HepG2 (cell line): ENCODE data around the gene KLHL36. TPM values are rescaled to one million over a fixed set of nuclear protein-coding genes. Genes with fewer than 3 reads are reported as not detected.

ENCODE experiments used
- ATAC-seq: fragments of 200-7000 bp; cut with Tn5 transposase; 3 replicates; pipeline ENCODE4 v1.9.1; 2020; ENCODE audit warnings: mild to moderate bottlenecking, moderate library complexity
- BruUV-seq: library from RNA; stranded (reverse); fragments of 400-500 nt; replicated peaks from 2 replicates; lab custom pipeline; 2021; lab: Mats Ljungman, UMichigan
- CTCF ChIA-PET: fragments of 300-600 bp; formaldehyde crosslinking; extraction: SDS; loops from one replicate; lab custom pipeline; 2021; ENCODE audit warnings: low total read pairs, inconsistent platforms, low intra/inter-chr PET ratio; lab: Yijun Ruan, JAX
- POLR2A ChIA-PET: fragments of 350-600 bp; sonication (Branson Sonifier 250); formaldehyde crosslinking; loops from one replicate; lab custom pipeline; 2020; ENCODE audit warnings: antibody characterized with exemption, inconsistent platforms; lab: Yijun Ruan, JAX
- DNase-seq: peaks from one replicate; pipeline ENCODE4 v3.0.0-alpha.2; 2015; ENCODE audit warnings: low spot score
- FAIRE-seq: peaks from 3 replicates; lab custom pipeline; 2011; peaks lifted over from hg19 to GRCh38; lab: Jason Lieb, UNC
- H2AFZ ChIP-seq: one replicate; pipeline ENCODE4 v1.6.1; 2011; ENCODE audit warnings: low read length, inconsistent platforms
- H3K27ac ChIP-seq: fragments of 300-600 bp; 3 replicates; pipeline ENCODE4 v1.8.0; 2011; ENCODE audit warnings: mixed run types, mild to moderate bottlenecking, mixed read lengths, low read length, inconsistent platforms; ENCODE audit not compliant: insufficient read depth; ENCODE audit errors: extremely low read length
- H3K27me3 ChIP-seq, 2 experiments: fragments of 200-600 bp in 1 of 2; 2 replicates in 1 of 2; 3 replicates in 1 of 2; pipeline versions ENCODE4 v1.6.0 to v1.8.0; 2011; ENCODE audit warnings: low read length in 2 of 2, mild to moderate bottlenecking in 2 of 2, moderate library complexity in 2 of 2, inconsistent platforms in 1 of 2; ENCODE audit not compliant: insufficient read depth in 2 of 2, control insufficient read depth in 1 of 2
- H3K36me3 ChIP-seq, 2 experiments: fragments of 200-600 bp in 1 of 2; replicated peaks in 1 of 2; 2 replicates in 1 of 2; 3 replicates in 1 of 2; pipeline versions ENCODE4 v1.5.1 to v1.8.0; 2011; ENCODE audit warnings: low read length in 2 of 2, inconsistent platforms in 1 of 2; ENCODE audit not compliant: insufficient read depth in 2 of 2, control insufficient read depth in 1 of 2
- H3K4me1 ChIP-seq: 2 replicates; pipeline ENCODE4 v1.5.1; 2012; ENCODE audit warnings: low read length, inconsistent platforms; ENCODE audit not compliant: insufficient read depth
- H3K4me2 ChIP-seq: 2 replicates; pipeline ENCODE4 v1.6.0; 2011; ENCODE audit warnings: low read depth, low read length, inconsistent platforms
- H3K4me3 ChIP-seq, 3 experiments: fragments of 200-600 bp in 1 of 3; sonication (generic), shearing (Covaris generic) in 1 of 3; replicated peaks in 1 of 3; 2 replicates each; pipeline ENCODE4 v1.5.1; 2011 to 2016; ENCODE audit warnings: low read length in 3 of 3, inconsistent platforms in 2 of 3, low read depth in 2 of 3, mild to moderate bottlenecking in 2 of 3, control low read depth in 1 of 3, mixed read lengths in 1 of 3; ENCODE audit not compliant: insufficient read depth in 1 of 3
- H3K79me2 ChIP-seq: one replicate; pipeline ENCODE4 v1.6.1; 2011; ENCODE audit warnings: low read length, inconsistent platforms; ENCODE audit not compliant: insufficient read depth
- H3K9ac ChIP-seq: 2 replicates; pipeline ENCODE4 v1.6.0; 2011; ENCODE audit warnings: mild to moderate bottlenecking, low read depth, low read length, inconsistent platforms; ENCODE audit not compliant: insufficient read depth
- H3K9me3 ChIP-seq: 2 replicates; pipeline ENCODE4 v1.5.1; 2012; ENCODE audit warnings: mild to moderate bottlenecking, low read length
- H4K20me1 ChIP-seq: 2 replicates; pipeline ENCODE4 v1.6.0; 2011; ENCODE audit warnings: inconsistent platforms, mild to moderate bottlenecking, low read length, moderate library complexity; ENCODE audit not compliant: insufficient read depth
- ELF1 ChIP-seq: sonication (generic); formaldehyde crosslinking; IDR thresholded peaks from 2 replicates; pipeline ENCODE4 v1.4.0; 2020; ENCODE audit warnings: missing genetic modification reagents
- FIP1L1 ChIP-seq: fragments of 200-400 bp; formaldehyde crosslinking; IDR thresholded peaks from 2 replicates; pipeline ENCODE4 v1.6.1; 2018; ENCODE audit warnings: low read depth, mild to moderate bottlenecking, low read length, moderate library complexity, borderline replicate concordance; ENCODE audit not compliant: insufficient read depth
- IRF9 ChIP-seq: sonication (generic); formaldehyde crosslinking; IDR thresholded peaks from 2 replicates; pipeline ENCODE4 v1.8.0; 2022; ENCODE audit warnings: missing genetic modification reagents, mild to moderate bottlenecking, borderline replicate concordance
- MAF1 ChIP-seq: sonication (generic); formaldehyde crosslinking; IDR thresholded peaks from 2 replicates; pipeline ENCODE4 v1.5.0; 2020; ENCODE audit warnings: missing genetic modification reagents, borderline replicate concordance
- NFIC ChIP-seq: IDR thresholded peaks from 2 replicates; pipeline ENCODE4 v1.6.1; 2012; ENCODE audit warnings: mild to moderate bottlenecking, low read length, inconsistent platforms
- NFKBIZ ChIP-seq: IDR thresholded peaks from 2 replicates; pipeline ENCODE4 v1.6.1; 2018; ENCODE audit warnings: missing genetic modification reagents, missing compliant biosample characterization
- SOX5 ChIP-seq: IDR thresholded peaks from 2 replicates; pipeline ENCODE4 v1.6.1; 2016; ENCODE audit warnings: borderline replicate concordance
- TCF12 ChIP-seq, 2 experiments: fragments of 450-650 bp in 1 of 2; sonication (generic) in 1 of 2; formaldehyde crosslinking in 1 of 2; IDR thresholded peaks; 2 replicates each; pipeline versions ENCODE4 v1.6.1 to v1.8.0; 2017 to 2022; ENCODE audit warnings: antibody characterized with exemption in 1 of 2, mild to moderate bottlenecking in 1 of 2, missing genetic modification reagents in 1 of 2, moderate library complexity in 1 of 2
- ZKSCAN8 ChIP-seq: IDR thresholded peaks from 2 replicates; pipeline ENCODE4 v1.6.1; 2016; ENCODE audit warnings: borderline replicate concordance, missing genetic modification reagents, missing compliant biosample characterization
- ZNF501 ChIP-seq: sonication (generic); formaldehyde crosslinking; IDR thresholded peaks from 2 replicates; pipeline ENCODE4 v1.5.1; 2020; ENCODE audit warnings: mild to moderate bottlenecking, moderate library complexity, missing genetic modification reagents
- WGBS: methylation state at CpG from one replicate; pipeline ENCODE4 v1.1.6; 2017; ENCODE audit warnings: low lambda C conversion rate; 5-methylcytosine and 5-hydroxymethylcytosine counted together
- in situ Hi-C: cut with HindIII; loops from 2 replicates; pipeline ENCODE4 v1.10.0; 2017; ENCODE audit warnings: low pct_unique_long_range_greater_than_20kb; ENCODE audit not compliant: extremely low pct_ligation_motif_present
- intact Hi-C: fragments of 100-400 bp; cut with micrococcal nuclease; formaldehyde crosslinking; loops from one replicate; pipeline ENCODE4 v1.10.0; 2022; ENCODE audit not compliant: unreplicated experiment
- polyA plus RNA-seq, 8 experiments: library from polyadenylated mRNA; depleted of rRNA in 3 of 8; stranded (reverse) in 7 of 8; unstranded in 1 of 8; fragments of >200 nt; fragmentation: Illumina TruSeq in 4 of 8; extraction: Trizol in 4 of 8; gene quantifications; 2 replicates each; pipeline versions ENCODE4 v1.2.1 to v1.2.3, GENCODE V29; 2011 to 2016; ENCODE audit warnings: low read depth in 4 of 8, missing spikeins in 1 of 8, mixed read lengths in 1 of 8; ENCODE audit not compliant: insufficient read depth in 1 of 8
- total RNA-seq, 5 experiments: library from RNA; depleted of rRNA; stranded (reverse); fragments of >200 nt; fragmentation: Illumina TruSeq; extraction: Trizol; gene quantifications; 2 replicates each; pipeline ENCODE4 v1.2.3, GENCODE V29; 2016; ENCODE audit warnings: low read depth in 1 of 5
- TF ChIP-seq, protein P1 (sequence below): sonication (generic); formaldehyde crosslinking; IDR thresholded peaks from 2 replicates; pipeline ENCODE4 v1.5.0; 2020; ENCODE audit warnings: mild to moderate bottlenecking, missing genetic modification reagents, borderline replicate concordance
- TF ChIP-seq, protein P2 (sequence below): sonication (generic); formaldehyde crosslinking; IDR thresholded peaks from 2 replicates; pipeline ENCODE4 v1.4.0; 2020; ENCODE audit warnings: missing genetic modification reagents, borderline replicate concordance
- TF ChIP-seq, protein P3 (sequence below): IDR thresholded peaks from 2 replicates; pipeline ENCODE4 v1.6.1; 2016; ENCODE audit warnings: missing compliant biosample characterization, missing genetic modification reagents, borderline replicate concordance

Gene KLHL36
- total and polyA plus RNA-seq, 2 of the 13 experiments (the other 11 are each of a cell fraction or from before 2014, with no cell fraction given): 24.3 to 26.0 TPM

DNA sequence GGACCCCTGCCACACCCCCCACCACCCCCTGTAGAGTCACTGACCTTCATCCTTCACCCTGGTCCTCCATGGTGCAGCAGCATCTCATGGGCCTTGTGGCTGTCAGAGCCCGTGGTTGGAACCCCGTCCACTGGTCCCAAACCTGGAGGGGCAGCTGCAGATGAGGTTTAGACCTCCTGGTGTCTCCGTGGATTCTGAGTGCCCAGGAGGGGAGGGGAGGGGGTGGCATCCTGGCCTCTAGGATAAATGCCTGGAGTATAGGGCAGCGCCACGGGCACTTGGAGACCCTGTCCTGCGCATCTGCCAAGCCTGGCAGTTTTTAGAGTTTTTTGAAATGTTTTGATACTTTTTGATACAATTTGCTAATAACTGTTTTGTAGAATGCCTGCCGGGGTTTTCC, 17.5 kb downstream of the KLHL36 start:
- Histone ChIP-seq H3K36me3 (peaks cover 8 to 32% of the 10 kb centered on the region in 2 experiments), H3K9me3 (no peaks in the 10 kb centered on the region), H3K4me3 (no peak overlapping the region), H3K4me2 (no peak overlapping the region), H4K20me1 (no peaks in the 10 kb centered on the region), H3K27ac (no peak overlapping the region), H2AFZ (no peak overlapping the region), H3K4me1 (no peaks in the 10 kb centered on the region), H3K9ac (no peak overlapping the region), H3K27me3 (no peaks in the 10 kb centered on the region), H3K79me2 (no peaks in the 10 kb centered on the region)
- intact Hi-C loops (no loop called here), in situ Hi-C loops (no loop called here)
- BruUV-seq: no TSS peak
- FAIRE-seq: no peak
- ChIA-PET CTCF (no interaction called here), POLR2A (no interaction called here)
- no peak for DNase-seq
- WGBS: 90% methylated on average over 7 of the region's 7 CpGs
- ATAC-seq: no peak
- TF ChIP-seq ZNF501 (no peak), NFKBIZ (CRISPR knock-in tag) (no peak), SOX5 (CRISPR knock-in tag) (no peak), MAF1 (no peak), FIP1L1 (no peak), TCF12 (IDR thresholded peaks at IDR 0.05) (no peak), TCF12 (CRISPR knock-in tag; IDR thresholded peaks at IDR 0.05) (no peak), ZKSCAN8 (no peak), ELF1 (CRISPR knock-in tag) (no peak), IRF9 (no peak), NFIC (no peak)
- TF ChIP-seq, protein P1, sequence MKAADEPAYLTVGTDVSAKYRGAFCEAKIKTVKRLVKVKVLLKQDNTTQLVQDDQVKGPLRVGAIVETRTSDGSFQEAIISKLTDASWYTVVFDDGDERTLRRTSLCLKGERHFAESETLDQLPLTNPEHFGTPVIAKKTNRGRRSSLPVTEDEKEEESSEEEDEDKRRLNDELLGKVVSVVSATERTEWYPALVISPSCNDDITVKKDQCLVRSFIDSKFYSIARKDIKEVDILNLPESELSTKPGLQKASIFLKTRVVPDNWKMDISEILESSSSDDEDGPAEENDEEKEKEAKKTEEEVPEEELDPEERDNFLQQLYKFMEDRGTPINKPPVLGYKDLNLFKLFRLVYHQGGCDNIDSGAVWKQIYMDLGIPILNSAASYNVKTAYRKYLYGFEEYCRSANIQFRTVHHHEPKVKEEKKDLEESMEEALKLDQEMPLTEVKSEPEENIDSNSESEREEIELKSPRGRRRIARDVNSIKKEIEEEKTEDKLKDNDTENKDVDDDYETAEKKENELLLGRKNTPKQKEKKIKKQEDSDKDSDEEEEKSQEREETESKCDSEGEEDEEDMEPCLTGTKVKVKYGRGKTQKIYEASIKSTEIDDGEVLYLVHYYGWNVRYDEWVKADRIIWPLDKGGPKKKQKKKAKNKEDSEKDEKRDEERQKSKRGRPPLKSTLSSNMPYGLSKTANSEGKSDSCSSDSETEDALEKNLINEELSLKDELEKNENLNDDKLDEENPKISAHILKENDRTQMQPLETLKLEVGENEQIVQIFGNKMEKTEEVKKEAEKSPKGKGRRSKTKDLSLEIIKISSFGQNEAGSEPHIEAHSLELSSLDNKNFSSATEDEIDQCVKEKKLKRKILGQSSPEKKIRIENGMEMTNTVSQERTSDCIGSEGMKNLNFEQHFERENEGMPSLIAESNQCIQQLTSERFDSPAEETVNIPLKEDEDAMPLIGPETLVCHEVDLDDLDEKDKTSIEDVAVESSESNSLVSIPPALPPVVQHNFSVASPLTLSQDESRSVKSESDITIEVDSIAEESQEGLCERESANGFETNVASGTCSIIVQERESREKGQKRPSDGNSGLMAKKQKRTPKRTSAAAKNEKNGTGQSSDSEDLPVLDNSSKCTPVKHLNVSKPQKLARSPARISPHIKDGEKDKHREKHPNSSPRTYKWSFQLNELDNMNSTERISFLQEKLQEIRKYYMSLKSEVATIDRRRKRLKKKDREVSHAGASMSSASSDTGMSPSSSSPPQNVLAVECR (CRISPR knock-in tag): no peak
- TF ChIP-seq, protein P2, sequence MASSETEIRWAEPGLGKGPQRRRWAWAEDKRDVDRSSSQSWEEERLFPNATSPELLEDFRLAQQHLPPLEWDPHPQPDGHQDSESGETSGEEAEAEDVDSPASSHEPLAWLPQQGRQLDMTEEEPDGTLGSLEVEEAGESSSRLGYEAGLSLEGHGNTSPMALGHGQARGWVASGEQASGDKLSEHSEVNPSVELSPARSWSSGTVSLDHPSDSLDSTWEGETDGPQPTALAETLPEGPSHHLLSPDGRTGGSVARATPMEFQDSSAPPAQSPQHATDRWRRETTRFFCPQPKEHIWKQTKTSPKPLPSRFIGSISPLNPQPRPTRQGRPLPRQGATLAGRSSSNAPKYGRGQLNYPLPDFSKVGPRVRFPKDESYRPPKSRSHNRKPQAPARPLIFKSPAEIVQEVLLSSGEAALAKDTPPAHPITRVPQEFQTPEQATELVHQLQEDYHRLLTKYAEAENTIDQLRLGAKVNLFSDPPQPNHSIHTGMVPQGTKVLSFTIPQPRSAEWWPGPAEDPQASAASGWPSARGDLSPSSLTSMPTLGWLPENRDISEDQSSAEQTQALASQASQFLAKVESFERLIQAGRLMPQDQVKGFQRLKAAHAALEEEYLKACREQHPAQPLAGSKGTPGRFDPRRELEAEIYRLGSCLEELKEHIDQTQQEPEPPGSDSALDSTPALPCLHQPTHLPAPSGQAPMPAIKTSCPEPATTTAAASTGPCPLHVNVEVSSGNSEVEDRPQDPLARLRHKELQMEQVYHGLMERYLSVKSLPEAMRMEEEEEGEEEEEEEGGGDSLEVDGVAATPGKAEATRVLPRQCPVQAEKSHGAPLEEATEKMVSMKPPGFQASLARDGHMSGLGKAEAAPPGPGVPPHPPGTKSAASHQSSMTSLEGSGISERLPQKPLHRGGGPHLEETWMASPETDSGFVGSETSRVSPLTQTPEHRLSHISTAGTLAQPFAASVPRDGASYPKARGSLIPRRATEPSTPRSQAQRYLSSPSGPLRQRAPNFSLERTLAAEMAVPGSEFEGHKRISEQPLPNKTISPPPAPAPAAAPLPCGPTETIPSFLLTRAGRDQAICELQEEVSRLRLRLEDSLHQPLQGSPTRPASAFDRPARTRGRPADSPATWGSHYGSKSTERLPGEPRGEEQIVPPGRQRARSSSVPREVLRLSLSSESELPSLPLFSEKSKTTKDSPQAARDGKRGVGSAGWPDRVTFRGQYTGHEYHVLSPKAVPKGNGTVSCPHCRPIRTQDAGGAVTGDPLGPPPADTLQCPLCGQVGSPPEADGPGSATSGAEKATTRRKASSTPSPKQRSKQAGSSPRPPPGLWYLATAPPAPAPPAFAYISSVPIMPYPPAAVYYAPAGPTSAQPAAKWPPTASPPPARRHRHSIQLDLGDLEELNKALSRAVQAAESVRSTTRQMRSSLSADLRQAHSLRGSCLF (CRISPR knock-in tag): no peak
- TF ChIP-seq, protein P3, sequence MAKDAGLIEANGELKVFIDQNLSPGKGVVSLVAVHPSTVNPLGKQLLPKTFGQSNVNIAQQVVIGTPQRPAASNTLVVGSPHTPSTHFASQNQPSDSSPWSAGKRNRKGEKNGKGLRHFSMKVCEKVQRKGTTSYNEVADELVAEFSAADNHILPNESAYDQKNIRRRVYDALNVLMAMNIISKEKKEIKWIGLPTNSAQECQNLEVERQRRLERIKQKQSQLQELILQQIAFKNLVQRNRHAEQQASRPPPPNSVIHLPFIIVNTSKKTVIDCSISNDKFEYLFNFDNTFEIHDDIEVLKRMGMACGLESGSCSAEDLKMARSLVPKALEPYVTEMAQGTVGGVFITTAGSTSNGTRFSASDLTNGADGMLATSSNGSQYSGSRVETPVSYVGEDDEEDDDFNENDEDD: no peak
